IPS DF 19.7 (cell line): ENCODE data around the gene PCDHA6.
"Not testable (repeated sequence)": the region's sequence is repeated elsewhere in the genome, so short reads cannot be mapped to it uniquely, and the experiment has no call there.

ENCODE experiments used
- DNase-seq: peaks from one replicate; pipeline ENCODE4 v3.0.0-alpha.2; 2013; ENCODE audit warnings: low read depth, low spot score

The PCDHA6 gene, protein sequence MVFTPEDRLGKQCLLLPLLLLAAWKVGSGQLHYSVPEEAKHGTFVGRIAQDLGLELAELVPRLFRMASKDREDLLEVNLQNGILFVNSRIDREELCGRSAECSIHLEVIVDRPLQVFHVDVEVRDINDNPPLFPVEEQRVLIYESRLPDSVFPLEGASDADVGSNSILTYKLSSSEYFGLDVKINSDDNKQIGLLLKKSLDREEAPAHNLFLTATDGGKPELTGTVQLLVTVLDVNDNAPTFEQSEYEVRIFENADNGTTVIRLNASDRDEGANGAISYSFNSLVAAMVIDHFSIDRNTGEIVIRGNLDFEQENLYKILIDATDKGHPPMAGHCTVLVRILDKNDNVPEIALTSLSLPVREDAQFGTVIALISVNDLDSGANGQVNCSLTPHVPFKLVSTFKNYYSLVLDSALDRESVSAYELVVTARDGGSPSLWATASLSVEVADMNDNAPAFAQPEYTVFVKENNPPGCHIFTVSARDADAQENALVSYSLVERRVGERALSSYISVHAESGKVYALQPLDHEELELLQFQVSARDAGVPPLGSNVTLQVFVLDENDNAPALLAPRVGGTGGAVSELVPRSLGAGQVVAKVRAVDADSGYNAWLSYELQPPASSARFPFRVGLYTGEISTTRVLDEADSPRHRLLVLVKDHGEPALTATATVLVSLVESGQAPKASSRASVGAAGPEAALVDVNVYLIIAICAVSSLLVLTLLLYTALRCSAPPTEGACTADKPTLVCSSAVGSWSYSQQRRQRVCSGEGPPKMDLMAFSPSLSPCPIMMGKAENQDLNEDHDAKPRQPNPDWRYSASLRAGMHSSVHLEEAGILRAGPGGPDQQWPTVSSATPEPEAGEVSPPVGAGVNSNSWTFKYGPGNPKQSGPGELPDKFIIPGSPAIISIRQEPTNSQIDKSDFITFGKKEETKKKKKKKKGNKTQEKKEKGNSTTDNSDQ

DNA sequence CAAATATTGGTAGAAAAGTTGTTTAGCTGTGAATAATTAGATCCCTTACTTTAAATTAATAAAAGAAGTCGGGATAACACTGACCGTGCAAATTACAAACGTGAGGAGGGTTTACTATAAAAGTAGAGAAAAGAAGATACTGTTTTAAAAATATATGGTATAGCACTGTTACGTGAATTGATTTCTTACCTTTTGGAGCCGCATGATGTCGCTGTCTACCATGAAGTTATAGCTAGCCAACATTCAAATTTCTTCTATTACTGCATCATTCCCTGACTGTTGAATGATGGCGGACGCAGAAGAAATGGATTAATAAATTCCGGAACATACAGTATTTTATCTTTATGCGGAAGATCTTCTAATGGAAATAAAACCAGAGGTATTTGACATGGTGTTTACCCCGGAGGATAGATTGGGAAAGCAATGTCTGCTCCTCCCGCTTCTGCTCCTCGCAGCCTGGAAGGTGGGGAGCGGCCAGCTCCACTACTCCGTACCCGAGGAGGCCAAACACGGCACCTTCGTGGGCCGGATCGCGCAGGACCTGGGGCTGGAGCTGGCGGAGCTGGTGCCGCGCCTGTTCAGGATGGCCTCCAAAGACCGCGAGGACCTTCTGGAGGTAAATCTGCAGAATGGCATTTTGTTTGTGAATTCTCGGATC is at the start of gene PCDHA6:
Gene PCDHA6, plus strand, starts transcription at position 257 of the 658 bp plus-strand sequence. Its CDS starts 132 bp downstream, at position 389.
- DNase-seq = no peak

DNA sequence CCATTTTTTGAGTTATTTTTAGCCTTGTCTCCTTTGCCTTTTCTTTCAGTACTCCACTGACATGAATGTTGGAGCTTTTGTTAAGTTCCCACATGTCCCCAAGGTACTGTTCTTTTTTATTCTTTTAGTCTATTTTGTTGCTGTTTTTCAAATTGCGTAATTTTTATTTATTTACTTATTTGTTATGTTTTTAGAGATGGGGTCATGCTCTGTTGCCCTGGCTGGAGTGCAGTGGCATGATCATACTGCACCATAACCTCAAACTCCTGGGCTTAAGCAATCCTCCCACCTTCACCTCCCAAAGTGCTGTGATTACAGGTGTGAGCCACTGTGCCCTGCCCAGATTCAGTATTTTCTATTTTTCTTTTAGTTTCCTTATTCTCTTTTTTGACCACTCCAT is 47.2 kb upstream of the PCDHA6 start:
- no peak for DNase-seq

DNA sequence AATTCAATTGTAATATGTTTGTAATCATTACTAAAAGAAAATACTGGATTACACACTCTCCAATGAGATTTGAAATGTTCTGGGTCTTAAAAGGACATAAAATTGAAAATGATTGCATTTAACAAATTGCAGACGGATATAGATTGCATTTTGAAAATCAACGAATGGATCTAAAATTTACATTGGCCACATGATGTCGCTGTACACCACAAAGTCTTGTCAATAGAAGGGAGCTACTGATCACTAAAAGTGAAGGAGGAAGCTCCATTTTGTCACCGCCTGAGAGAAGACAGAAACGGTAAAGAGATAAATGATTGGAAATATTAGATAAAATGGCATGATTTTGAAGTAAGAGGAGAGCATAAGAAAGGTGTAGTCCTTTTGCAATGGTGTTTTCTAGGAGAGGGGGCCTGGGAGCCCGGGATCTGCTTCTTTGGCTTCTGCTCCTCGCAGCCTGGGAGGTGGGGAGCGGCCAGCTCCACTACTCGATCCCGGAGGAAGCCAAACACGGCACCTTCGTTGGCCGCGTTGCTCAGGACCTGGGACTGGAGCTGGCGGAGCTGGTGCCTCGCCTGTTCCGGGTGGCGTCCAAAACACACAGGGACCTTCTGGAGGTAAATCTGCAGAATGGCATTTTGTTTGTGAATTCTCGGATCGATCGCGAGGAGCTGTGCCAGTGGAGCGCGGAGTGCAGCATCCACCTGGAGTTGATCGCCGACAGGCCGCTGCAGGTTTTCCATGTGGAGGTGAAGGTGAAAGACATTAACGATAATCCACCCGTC is 41.7 kb upstream of the PCDHA6 start, which contains the start of gene PCDHA1:
Gene PCDHA1, plus strand, starts transcription at position 236 of the 782 bp plus-strand sequence.
- no peak for DNase-seq

DNA sequence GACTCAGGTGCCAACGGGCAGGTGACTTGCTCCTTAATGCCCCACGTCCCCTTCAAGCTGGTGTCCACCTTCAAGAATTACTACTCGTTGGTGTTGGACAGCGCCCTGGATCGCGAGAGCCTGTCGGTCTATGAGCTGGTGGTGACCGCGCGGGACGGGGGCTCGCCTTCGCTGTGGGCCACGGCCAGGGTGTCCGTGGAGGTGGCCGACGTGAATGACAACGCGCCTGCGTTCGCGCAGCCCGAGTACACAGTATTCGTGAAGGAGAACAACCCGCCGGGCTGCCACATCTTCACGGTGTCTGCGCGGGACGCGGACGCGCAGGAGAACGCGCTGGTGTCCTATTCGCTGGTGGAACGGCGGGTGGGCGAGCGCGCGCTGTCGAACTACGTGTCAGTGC is 40.3 kb upstream of the PCDHA6 start:
- DNase-seq = not testable (repeated sequence)

DNA sequence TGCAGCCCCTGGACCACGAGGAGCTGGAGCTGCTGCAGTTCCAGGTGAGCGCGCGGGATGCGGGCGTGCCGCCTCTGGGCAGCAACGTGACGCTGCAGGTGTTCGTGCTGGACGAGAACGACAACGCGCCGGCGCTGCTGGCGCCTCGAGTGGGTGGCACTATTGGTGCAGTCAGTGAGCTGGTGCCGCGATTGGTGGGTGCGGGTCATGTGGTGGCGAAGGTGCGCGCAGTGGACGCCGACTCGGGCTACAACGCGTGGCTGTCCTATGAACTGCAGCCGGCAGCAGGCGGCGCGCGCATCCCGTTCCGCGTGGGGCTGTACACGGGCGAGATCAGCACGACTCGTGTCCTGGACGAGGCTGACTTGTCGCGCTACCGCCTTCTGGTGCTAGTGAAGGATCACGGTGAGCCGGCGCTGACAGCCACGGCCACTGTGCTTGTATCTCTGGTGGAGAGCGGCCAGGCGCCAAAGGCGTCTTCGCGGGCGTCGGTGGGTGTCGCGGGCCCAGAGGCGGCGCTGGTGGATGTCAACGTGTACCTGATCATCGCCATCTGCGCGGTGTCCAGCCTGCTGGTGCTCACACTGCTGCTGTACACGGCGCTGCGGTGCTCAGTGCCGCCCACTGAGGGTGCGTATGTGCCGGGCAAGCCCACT is 39.8 kb upstream of the PCDHA6 start:
- DNase-seq = not testable (repeated sequence)

DNA sequence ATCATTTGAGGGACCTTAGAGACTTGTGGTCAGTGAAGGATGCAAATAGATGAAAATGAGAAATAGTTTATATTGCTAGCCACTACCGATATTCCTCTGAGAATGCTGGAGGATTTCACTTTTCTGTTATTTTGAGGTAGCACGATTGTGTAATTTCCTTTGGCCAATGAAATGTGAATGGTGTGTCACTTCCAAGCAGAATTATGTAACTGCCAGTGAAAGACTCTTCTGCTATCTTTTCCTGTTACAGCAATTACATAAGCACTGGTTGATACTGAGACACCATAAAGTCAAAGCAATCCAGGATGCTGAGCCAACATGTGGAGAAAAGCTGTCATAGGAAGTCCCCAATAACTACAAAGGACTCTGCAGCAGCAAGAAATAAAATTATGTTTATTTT is 36.7 kb upstream of the PCDHA6 start:
- DNase-seq = no peak

DNA sequence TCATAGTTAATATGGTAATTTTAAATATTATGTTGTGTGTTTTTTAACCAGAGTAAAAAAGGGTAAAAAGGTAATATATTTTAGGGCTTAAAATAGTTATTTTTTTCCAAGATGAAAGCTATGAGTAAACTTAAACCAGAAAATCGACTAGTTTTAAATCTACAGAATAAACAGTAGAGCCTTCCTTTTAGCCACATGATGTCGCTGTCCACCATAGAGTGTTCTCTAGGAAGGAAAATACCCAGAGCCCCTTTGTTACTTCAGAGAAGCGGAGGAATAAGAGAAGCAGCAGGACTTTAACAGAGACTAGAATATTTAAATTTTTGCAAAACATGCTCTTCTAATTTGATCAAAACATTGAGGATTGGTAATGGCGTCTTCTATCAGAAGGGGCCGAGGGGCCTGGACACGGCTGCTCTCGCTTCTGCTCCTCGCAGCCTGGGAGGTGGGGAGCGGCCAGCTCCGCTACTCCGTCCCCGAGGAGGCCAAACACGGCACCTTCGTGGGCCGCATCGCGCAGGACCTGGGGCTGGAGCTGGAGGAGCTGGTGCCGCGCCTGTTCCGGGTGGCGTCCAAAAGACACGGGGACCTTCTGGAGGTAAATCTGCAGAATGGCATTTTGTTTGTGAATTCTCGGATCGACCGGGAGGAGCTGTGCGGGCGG is 33.0 kb upstream of the PCDHA6 start, which contains the start of gene PCDHA2:
Gene PCDHA2, plus strand, starts transcription at position 258 of the 664 bp plus-strand sequence.
- DNase-seq = no peak

DNA sequence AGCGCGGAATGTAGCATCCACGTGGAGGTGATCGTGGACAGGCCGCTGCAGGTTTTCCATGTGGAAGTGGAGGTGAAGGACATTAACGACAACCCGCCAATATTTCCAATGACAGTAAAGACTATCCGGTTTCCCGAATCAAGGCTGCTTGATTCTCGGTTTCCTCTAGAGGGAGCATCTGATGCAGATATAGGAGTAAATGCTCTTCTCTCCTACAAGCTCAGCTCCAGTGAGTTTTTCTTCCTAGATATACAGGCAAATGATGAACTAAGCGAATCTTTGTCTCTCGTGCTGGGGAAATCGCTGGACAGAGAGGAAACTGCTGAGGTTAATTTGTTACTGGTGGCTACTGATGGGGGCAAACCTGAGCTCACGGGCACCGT is 32.5 kb upstream of the PCDHA6 start:
- no peak for DNase-seq

DNA sequence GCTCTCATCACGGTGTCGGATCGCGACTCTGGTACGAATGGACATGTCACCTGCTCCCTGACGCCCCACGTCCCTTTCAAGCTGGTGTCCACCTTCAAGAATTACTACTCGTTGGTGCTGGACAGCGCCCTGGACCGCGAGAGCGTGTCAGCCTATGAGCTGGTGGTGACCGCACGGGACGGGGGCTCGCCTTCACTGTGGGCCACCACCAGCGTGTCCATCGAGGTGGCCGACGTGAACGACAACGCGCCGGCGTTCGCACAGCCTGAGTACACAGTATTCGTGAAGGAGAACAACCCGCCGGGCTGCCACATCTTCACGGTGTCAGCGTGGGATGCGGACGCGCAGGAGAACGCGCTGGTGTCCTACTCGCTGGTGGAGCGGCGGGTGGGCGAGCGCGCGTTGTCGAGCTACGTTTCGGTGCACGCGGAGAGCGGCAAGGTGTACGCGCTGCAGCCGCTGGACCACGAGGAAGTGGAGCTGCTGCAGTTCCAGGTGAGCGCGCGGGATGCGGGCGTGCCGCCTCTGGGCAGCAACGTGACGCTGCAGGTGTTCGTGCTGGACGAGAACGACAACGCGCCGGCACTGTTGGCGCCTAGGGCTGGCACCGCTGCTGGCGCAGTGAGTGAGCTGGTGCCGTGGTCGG is 31.6 kb upstream of the PCDHA6 start:
- DNase-seq = not testable (repeated sequence)

DNA sequence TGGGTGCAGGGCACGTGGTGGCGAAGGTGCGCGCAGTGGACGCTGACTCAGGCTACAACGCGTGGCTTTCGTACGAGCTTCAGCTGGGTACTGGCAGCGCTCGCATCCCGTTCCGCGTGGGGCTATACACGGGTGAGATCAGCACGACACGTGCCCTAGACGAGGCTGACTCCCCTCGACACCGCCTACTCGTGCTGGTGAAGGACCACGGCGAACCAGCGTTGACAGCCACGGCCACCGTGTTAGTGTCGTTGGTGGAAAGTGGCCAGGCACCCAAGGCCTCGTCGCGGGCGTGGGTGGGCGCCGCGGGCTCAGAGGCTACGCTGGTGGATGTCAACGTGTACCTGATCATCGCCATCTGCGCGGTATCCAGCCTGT is 31.1 kb upstream of the PCDHA6 start:
- no peak for DNase-seq

DNA sequence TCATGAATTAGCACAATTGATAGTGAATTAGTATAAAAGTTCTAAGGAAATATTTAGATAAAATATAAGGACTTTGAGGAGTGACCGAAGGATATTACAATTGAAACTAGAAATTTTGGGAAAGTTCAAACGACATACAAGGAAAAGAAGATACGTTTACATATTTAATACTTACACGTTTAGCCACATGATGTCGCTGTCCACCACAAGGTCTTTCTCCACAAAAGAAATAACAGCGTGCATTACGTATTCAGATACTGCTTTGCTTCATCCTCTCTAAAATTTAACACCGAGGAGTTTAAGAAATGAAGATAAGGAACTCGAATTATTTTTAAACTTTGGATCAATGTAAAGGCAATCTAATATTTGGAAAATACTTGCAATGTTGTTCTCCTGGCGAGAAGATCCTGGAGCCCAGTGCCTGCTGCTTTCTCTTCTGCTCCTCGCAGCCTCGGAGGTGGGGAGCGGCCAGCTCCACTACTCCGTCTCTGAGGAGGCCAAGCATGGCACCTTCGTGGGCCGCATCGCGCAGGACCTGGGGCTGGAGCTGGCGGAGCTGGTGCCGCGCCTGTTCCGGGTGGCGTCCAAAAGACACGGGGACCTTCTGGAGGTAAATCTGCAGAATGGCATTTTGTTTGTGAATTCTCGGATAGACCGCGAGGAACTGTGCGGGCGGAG is 26.8 kb upstream of the PCDHA6 start, which contains the start of gene PCDHA3:
Gene PCDHA3, plus strand, starts transcription at position 242 of the 678 bp plus-strand sequence.
- DNase-seq = no peak

DNA sequence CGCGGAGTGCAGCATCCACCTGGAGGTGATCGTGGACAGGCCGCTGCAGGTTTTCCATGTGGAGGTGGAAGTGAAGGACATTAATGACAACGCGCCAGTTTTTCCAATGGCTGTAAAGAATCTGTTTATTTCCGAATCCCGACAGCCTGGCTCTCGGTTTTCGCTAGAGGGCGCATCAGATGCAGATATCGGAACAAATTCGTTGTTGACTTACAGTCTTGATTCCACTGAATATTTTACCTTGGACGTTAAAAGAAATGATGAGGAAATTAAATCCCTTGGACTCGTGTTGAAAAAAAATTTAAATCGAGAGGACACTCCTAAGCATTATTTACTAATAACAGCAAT is 26.3 kb upstream of the PCDHA6 start:
- DNase-seq = no peak

DNA sequence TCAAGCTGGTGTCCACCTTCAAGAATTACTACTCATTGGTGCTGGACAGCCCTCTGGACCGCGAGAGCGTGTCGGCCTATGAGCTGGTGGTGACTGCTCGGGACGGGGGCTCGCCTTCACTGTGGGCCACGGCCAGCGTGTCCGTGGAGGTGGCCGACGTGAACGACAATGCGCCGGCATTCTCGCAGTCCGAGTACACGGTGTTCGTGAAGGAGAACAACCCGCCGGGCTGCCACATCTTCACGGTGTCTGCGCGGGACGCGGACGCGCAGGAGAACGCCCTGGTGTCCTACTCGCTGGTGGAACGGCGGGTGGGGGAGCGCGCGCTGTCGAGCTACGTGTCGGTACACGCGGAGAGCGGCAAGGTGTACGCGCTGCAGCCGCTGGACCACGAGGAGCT is 25.4 kb upstream of the PCDHA6 start:
- not testable (repeated sequence) for DNase-seq

DNA sequence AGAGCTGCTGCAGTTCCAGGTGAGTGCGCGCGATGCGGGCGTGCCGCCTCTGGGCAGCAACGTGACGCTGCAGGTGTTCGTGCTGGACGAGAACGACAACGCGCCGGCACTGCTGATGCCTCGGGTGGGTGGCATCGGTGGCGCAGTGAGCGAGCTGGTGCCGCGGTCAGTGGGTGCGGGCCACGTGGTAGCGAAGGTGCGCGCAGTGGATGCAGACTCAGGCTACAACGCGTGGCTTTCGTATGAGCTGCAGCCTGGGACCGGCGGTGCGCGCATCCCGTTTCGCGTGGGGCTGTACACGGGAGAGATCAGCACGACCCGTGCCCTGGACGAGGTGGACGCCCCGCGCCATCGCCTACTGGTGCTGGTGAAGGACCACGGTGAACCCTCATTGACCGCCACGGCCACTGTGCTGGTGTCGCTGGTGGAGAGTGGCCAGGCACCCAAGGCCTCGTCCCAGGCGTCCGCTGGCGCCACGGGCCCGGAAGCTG is 24.9 kb upstream of the PCDHA6 start:
- DNase-seq = no peak

DNA sequence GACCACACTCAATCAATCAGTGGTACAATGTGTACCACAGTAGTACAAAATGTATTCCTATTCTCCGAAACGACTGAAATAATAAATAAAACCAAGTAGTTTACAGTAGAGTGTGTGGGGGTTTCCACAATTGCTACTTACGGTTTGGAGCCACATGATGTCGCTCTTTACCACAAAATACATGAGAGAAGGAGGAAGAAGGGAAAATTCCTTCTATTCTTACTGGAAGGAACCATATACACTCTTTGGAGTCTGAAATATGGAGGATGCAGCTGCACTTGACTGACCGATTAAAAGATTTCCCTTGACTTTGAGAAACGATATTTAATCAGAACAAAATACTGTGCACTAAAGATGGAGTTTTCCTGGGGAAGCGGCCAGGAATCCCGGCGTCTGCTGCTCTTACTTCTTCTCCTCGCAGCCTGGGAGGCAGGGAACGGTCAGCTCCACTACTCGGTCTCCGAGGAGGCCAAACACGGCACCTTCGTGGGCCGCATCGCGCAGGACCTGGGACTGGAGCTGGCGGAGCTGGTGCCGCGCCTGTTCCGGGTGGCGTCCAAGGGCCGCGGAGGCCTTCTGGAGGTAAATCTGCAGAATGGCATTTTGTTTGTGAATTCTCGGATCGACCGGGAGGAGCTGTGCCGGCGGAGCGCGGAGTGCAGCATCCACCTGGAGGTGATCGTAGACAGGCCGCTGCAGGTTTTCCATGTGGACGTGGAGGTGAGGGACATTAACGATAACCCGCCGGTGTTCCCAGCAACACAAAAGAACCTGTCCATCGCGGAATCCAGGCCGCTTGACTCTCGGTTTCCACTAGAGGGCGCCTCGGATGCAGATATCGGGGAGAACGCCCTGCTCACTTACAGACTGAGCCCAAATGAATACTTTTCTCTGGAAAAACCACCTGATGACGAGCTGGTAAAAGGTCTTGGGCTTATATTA is 20.7 kb upstream of the PCDHA6 start, which contains the start of gene PCDHA4:
Gene PCDHA4, plus strand, starts transcription at position 235 of the 942 bp plus-strand sequence.
- DNase-seq = no peak

DNA sequence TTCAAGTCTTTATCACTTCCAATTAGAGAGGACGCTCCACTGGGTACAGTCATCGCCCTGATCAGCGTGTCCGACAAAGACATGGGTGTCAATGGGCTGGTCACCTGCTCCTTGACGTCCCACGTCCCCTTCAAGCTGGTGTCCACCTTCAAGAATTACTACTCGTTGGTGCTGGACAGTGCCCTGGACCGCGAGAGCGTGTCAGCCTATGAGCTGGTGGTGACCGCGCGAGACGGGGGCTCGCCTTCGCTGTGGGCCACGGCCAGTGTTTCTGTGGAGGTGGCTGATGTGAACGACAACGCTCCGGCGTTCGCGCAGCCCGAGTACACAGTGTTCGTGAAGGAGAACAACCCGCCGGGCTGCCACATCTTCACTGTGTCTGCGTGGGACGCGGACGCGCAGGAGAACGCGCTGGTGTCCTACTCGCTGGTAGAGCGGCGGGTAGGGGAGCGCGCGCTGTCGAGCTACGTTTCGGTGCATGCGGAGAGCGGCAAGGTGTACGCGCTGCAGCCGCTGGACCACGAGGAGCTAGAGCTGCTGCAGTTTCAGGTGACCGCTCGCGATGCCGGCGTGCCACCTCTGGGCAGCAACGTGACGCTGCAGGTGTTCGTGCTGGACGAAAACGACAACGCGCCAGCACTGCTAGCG is 19.4 kb upstream of the PCDHA6 start:
- DNase-seq = not testable (repeated sequence)

DNA sequence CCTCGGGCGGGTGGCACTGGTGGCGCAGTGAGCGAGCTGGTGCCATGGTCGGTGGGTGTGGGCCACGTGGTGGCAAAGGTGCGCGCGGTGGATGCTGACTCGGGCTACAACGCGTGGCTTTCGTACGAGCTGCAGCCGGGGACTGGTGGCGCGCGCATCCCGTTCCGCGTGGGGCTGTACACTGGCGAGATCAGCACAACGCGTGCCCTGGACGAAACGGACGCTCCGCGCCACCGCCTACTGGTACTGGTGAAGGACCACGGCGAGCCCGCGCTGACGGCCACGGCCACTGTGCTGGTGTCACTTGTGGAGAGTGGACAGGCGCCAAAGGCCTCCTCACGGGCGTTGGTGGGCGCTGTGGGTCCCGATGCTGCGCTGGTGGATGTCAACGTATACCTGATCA is 18.9 kb upstream of the PCDHA6 start:
- DNase-seq = no peak
